HCT116 (cell line): ENCODE data around the gene HINT2.

ENCODE experiments used
- ELF1 ChIP-seq: IDR thresholded peaks from 2 replicates; pipeline ENCODE4 v1.6.1; 2012; ENCODE audit warnings: low read depth, borderline replicate concordance
- JUND ChIP-seq: IDR thresholded peaks from 2 replicates; pipeline ENCODE4 v1.6.1; 2012
- MAX ChIP-seq: IDR thresholded peaks from 2 replicates; pipeline ENCODE4 v1.6.1; 2012
- POLR2AphosphoS5 ChIP-seq: IDR thresholded peaks from 2 replicates; pipeline ENCODE4 v1.6.1; 2011; ENCODE audit warnings: mild to moderate bottlenecking, low read depth, low read length, moderate library complexity
- SP1 ChIP-seq: IDR thresholded peaks from 2 replicates; pipeline ENCODE4 v1.6.1; 2012; ENCODE audit warnings: low read depth

GRCh38 chr9:35831040-35831439 is 16.2 kb upstream of the HINT2 start:
- TF ChIP-seq MAX (no peak), ELF1 (no peak), SP1 (no peak), POLR2AphosphoS5 (no peak), JUND (no peak)
